K562 treated with DMSO at 1 percent for 24 hours (cell line): ENCODE results near the gene GAA. TPM values are rescaled to one million over a fixed set of nuclear protein-coding genes. Genes with fewer than 3 reads are reported as not detected.

Experiments
- total RNA-seq: library from RNA; unstranded; fragments of 300-600 nt; gene quantifications from 2 replicates; pipeline ENCODE4 v1.2.3, GENCODE V29; 2022; ENCODE audit warnings: low read depth; ENCODE audit not compliant: insufficient read depth

GAA gene
- 15.3 and 16.1 TPM in 2 replicates for total RNA-seq

GRCh38 chr17:80101011-80101945, at the start of gene GAA:
Gene GAA, plus strand, starts transcription at chr17:80101581. Its CDS starts 3,006 bp downstream, at chr17:80104587.

GRCh38 chr17:80147035-80147822, 45.8 kb downstream of the GAA start, which contains the start of gene EIF4A3:
Gene EIF4A3, minus strand, starts transcription at chr17:80147128. Its CDS starts 167 bp downstream, at chr17:80146961.

Other genes starting within 250 kb of the GAA start
- gene TBC1D16, start 65.7 kb upstream of the GAA start, total RNA-seq = 0.96 and 1.2 TPM in 2 replicates
- not detected in 2 replicates for gene CCDC40, start 64.9 kb upstream of the GAA start, total RNA-seq
- gene EIF4A3, start 45.5 kb downstream of the GAA start, total RNA-seq = 129 and 136 TPM in 2 replicates
- 0.52 and 0.54 TPM in 2 replicates for gene CARD14, start 68.4 kb downstream of the GAA start, total RNA-seq
- gene SGSH, start 118.8 kb downstream of the GAA start, total RNA-seq = 48.8 and 50.2 TPM in 2 replicates
- gene SLC26A11, start 118.8 kb downstream of the GAA start, total RNA-seq = 14.1 and 15.2 TPM in 2 replicates
- gene RNF213, start 159.3 kb downstream of the GAA start, total RNA-seq = 51.2 and 53.2 TPM in 2 replicates